GM12873 (cell line): Measurements from ENCODE around the gene METTL13.

Experiments used
- TF ChIP-seq, protein P1 (sequence below): IDR thresholded peaks from 2 replicates; pipeline ENCODE4 v1.5.1; 2012; ENCODE audit warnings: low read depth, mild to moderate bottlenecking, moderate library complexity, low read length, control low read depth; ENCODE audit not compliant: insufficient read depth; ENCODE audit errors: missing control alignments

METTL13 gene

DNA sequence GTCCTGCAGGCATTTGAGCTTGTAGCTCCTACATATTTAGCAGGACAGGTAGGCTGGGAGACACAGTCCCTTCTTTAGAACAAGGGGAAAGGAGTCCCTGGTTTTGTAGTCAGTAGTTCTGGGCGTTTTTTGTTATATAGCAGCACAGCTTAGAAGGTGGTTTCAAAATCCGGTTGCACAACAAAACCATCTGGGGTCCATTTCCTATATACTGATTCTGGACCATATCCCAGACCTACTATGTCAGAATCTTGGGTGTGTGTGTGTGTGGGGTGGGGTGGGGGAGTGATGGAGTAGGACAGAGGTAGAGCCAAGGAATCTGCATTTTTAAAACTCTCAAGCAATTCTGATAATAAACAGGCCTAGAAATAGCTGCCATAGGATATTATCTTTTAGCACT, 21.6 kb downstream of the METTL13 start:
- TF ChIP-seq, protein P1, sequence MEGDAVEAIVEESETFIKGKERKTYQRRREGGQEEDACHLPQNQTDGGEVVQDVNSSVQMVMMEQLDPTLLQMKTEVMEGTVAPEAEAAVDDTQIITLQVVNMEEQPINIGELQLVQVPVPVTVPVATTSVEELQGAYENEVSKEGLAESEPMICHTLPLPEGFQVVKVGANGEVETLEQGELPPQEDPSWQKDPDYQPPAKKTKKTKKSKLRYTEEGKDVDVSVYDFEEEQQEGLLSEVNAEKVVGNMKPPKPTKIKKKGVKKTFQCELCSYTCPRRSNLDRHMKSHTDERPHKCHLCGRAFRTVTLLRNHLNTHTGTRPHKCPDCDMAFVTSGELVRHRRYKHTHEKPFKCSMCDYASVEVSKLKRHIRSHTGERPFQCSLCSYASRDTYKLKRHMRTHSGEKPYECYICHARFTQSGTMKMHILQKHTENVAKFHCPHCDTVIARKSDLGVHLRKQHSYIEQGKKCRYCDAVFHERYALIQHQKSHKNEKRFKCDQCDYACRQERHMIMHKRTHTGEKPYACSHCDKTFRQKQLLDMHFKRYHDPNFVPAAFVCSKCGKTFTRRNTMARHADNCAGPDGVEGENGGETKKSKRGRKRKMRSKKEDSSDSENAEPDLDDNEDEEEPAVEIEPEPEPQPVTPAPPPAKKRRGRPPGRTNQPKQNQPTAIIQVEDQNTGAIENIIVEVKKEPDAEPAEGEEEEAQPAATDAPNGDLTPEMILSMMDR: no peak

DNA sequence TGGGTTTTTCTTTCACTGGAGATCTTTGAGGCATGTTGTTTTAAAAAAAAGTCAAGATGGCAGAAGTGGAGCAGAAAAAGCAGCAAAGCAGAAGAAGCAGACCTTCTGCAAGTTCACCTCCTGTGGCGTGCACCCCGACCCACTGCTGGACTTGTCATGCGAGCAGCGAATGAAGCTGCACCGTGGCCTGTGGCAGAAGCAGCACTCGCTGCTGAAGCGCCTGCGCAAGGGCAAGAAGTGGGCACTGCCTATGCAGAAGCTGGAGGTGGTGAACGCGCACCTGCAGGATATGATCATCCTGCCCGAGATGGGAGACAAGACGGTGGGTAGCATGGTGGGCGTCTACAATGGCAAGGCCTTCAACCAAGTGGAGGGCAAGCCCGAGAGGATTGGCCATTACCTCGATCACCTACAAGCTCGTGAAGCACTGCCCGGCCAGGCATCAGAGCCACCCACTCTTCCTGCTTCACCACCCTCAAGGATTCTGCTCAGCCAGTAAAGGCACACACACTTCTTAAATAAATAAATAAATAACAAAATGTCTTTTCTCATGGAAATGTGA, 22.1 kb downstream of the METTL13 start:
- TF ChIP-seq, protein P1: no peak

DNA sequence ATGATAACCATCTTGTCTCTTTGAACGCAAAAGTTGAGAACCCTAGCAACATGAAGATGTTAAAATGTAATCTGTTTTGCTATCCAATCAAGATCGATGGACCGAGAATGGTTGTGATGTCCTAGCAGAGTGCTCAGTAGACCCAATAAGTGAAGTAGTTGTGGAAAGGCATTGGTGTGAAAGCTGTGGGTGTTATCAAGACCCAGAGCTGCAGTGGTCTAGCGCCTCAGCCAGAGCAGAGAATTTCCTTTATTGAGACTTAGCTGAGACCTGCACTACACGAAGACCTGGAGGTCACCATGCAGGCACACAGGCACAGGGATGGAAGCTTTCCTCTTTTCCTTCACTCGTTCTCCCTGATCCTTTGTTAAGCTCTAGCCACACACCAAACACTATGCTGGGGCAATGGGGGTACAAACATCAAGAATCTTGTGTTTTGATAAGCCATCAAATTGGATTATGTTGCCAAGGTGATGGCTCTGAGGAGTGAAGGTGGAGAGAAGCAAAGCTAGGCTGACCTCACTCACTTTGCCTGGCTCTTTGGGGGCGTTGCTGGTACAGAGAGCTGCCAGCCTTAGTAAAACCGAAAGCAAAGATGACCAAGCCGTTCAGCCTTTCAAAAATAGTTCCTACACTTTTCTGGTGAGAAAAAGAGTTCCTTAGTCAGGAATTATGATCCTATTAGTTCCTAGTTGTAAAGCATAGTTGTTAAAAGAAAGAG, 24.1 kb downstream of the METTL13 start:
- TF ChIP-seq, protein P1: no peak

DNA sequence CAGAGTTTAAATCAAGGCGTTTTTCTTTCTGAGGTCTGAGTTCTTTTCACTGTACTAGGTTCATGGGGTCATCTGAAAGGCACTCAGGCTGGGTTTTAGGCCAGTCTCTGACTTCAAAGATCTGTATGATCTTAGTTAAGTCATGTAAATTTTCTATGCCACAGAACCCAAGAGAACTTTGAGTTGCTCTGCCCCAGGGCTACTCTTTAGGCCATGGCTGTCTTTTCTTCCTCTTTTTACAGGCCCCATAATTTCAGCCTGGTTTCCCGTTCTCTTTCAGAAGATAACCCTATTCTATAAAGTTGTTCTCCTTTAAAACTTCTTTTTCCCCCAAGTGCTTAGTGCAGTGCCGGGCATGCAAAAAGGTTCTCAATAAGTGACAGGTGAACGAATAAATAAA, 26.1 kb downstream of the METTL13 start:
- TF ChIP-seq, protein P1: no peak

DNA sequence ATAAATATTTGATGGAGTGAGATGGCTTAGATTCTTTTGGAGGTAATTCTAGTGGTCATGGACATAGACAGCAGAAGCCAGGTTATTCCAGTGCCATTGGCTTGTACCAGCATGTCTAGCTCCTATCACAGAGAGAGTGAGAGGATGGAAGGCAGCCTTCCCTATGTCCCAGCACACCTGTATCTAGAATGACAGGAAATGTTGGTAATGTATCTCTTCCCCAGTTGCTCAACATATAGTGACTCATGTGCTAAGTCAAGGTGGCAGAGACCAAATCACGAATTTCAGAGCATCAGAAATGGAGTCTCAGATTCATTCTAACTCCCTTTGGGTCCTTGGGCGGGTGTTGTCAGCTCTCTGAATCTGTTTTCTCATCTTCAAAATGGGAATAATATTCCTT, 28.4 kb downstream of the METTL13 start:
- TF ChIP-seq, protein P1: no peak

DNA sequence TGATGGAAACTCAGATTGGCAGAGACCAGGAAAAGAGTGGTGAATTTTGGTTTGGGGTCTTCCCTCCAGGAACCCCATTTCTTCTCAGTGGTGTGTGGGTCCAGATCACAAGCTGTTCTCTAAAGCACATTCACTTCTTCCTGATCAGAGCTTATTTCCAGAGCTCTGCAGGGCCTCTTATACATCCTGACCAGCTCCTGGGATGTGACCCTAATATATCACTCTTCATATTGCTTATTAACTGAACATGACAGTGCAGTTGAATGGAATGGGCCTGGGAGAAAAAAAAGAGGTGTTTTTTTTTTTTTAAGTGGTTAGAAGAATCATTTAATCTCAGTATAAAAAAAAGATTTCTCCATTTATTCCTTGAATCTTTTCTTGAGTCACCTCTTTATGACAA, 30.2 kb downstream of the METTL13 start:
- TF ChIP-seq, protein P1: no peak

DNA sequence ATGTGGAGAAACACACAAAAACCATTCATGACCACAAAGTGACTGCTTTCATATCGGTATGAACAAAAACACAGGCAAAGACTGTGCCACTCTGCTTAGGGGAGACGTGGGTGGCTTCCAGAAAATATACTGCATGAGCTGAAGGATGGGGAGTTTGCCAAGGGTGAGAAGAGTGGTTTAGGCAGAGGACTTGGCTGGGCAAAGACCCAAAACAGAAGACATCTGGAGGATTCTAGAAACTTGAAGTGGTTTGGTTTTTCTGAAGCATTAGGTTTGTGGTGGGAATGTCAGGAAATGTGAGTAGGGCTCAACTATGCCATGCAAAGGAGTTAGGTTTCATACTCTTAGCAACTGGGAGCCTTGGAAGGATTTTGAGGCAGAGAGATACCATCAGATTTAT, 33.2 kb downstream of the METTL13 start:
- TF ChIP-seq, protein P1: no peak
